Ascending aorta (tissue), 2 donors: ENCODE measurements around the gene MED15. TPM values are rescaled to one million over a fixed set of nuclear protein-coding genes. Genes with fewer than 3 reads are reported as not detected.
"Not testable (repeated sequence)": the region's sequence is repeated elsewhere in the genome, so short reads cannot be mapped to it uniquely, and the experiment has no call there.

ENCODE experiments used
- DNase-seq, 2 donors: peaks; one replicate each; pipeline ENCODE4 v3.0.0-alpha.2; 2019; ENCODE audit warnings: low spot score in 2 of 2
- H3K27ac ChIP-seq, 2 donors: fragments of 200-600 bp; sonication (generic); one replicate each; pipeline ENCODE4 v1.5.1; 2016 to 2017; ENCODE audit warnings: mild to moderate bottlenecking in 1 of 2
- H3K27me3 ChIP-seq: fragments of 200-600 bp; sonication (generic); one replicate; pipeline ENCODE4 v1.5.1; 2017
- H3K36me3 ChIP-seq, 2 donors: fragments of 200-600 bp; sonication (generic); one replicate each; pipeline ENCODE4 v1.5.1; 2016
- H3K4me1 ChIP-seq, 2 donors: fragments of 200-600 bp; sonication (generic); one replicate each; pipeline ENCODE4 v1.5.1; 2016 to 2017; ENCODE audit warnings: mild to moderate bottlenecking in 1 of 2
- H3K4me3 ChIP-seq, 2 donors: fragments of 200-600 bp; sonication (generic); one replicate each; pipeline ENCODE4 v1.5.1; 2016 to 2017; ENCODE audit warnings: mild to moderate bottlenecking in 1 of 2
- H3K9me3 ChIP-seq, 2 donors: fragments of 200-600 bp; sonication (generic); one replicate each; pipeline ENCODE4 v1.5.1; 2016
- CTCF ChIP-seq, 3 experiments: fragments of 200-600 bp in 2 of 3; fragments of 450-650 bp in 1 of 3; sonication (generic) in 2 of 3; IDR thresholded peaks; one replicate each; pipeline ENCODE4 v1.5.1; 2016 to 2019; ENCODE audit warnings: antibody characterized with exemption in 3 of 3, mild to moderate bottlenecking in 1 of 3, moderate library complexity in 1 of 3
- intact Hi-C: fragments of 100-400 bp; cut with DNase I; formaldehyde crosslinking; loops from one replicate; pipeline ENCODE4 v1.15.1; 2023
- total RNA-seq: library from RNA; depleted of rRNA; stranded (reverse); fragments of >200 nt; gene quantifications from one replicate; pipeline ENCODE4 v1.1.0, GENCODE V29; 2016

Gene MED15
- total RNA-seq, 1 donor from 2014 or later = 204 TPM

GRCh38 chr22:20591660-20592310, 84.4 kb downstream of the MED15 start:
- H3K27ac ChIP-seq = no peak overlapping the region
- no peaks in the 10 kb centered on the region for H3K27me3 ChIP-seq
- H3K4me3 ChIP-seq = no peak overlapping the region
- no peak for DNase-seq
- intact Hi-C loops = no loop called here
- no peaks in the 10 kb centered on the region for H3K9me3 ChIP-seq
- no peaks in the 10 kb centered on the region for H3K4me1 ChIP-seq
- TF ChIP-seq CTCF (IDR thresholded peaks at IDR 0.05) = no peak
- peaks cover 6 to 10% of the 10 kb centered on the region in 2 donors for H3K36me3 ChIP-seq

GRCh38 chr22:20594038-20594437, 86.6 kb downstream of the MED15 start:
- H3K4me1 ChIP-seq, H3K36me3 ChIP-seq, DNase-seq, H3K4me3 ChIP-seq, H3K27me3 ChIP-seq, H3K9me3 ChIP-seq, intact Hi-C loops, H3K27ac ChIP-seq: not testable (repeated sequence)

- H3K4me3 ChIP-seq, H3K27me3 ChIP-seq, H3K27ac ChIP-seq, H3K9me3 ChIP-seq, intact Hi-C loops, H3K36me3 ChIP-seq, DNase-seq, H3K4me1 ChIP-seq: not testable (repeated sequence)
These were observed 87.1 kb downstream of the MED15 start for GRCh38 chr22:20594486-20594885.

GRCh38 chr22:20595461-20595860, 88.1 kb downstream of the MED15 start:
- H3K27me3 ChIP-seq = no peaks in the 10 kb centered on the region
- no peak overlapping the region for H3K4me3 ChIP-seq
- H3K9me3 ChIP-seq = no peaks in the 10 kb centered on the region
- H3K4me1 ChIP-seq = no peaks in the 10 kb centered on the region
- no peak for TF ChIP-seq CTCF (IDR thresholded peaks at IDR 0.05)
- DNase-seq = no peak
- intact Hi-C loops = no loop called here
- no peaks in the 10 kb centered on the region for H3K36me3 ChIP-seq
- H3K27ac ChIP-seq = no peak overlapping the region

- intact Hi-C loops = no loop called here
These were observed 91.7 kb downstream of the MED15 start for GRCh38 chr22:20599117-20599516.

GRCh38 chr22:20600137-20600673, 92.8 kb downstream of the MED15 start:
- H3K9me3 ChIP-seq = no peaks in the 10 kb centered on the region
- no peak for TF ChIP-seq CTCF (IDR thresholded peaks at IDR 0.05)
- no peaks in the 10 kb centered on the region for H3K36me3 ChIP-seq
- no peak overlapping the region for H3K27ac ChIP-seq
- no peak for DNase-seq
- no peaks in the 10 kb centered on the region for H3K27me3 ChIP-seq
- intact Hi-C loops = no loop called here
- no peak overlapping the region for H3K4me3 ChIP-seq
- no peaks in the 10 kb centered on the region for H3K4me1 ChIP-seq

More at GRCh38 chr22:20599117-20599516, 91.7 kb downstream of the MED15 start:
- Histone ChIP-seq H3K27ac (no peak overlapping the region), H3K36me3 (no peaks in the 10 kb centered on the region), H3K9me3 (no peaks in the 10 kb centered on the region), H3K27me3 (no peaks in the 10 kb centered on the region), H3K4me3 (no peak overlapping the region), H3K4me1 (no peaks in the 10 kb centered on the region)
- no peak for TF ChIP-seq CTCF (IDR thresholded peaks at IDR 0.05)
- DNase-seq = no peak
